GM19395 (cell line): ENCODE results near the gene HNF1A.

Experiments used
- ATAC-seq: cut with Tn5 transposase; IDR thresholded peaks from one replicate; pipeline ENCODE4 v1.9.1; 2021; ENCODE audit warnings: mild to moderate bottlenecking, moderate library complexity; ENCODE audit not compliant: unreplicated experiment

HNF1A gene

GRCh38 chr12:120984351-120984898, 6.1 kb downstream of the HNF1A start:
- no peak for ATAC-seq

DNA sequence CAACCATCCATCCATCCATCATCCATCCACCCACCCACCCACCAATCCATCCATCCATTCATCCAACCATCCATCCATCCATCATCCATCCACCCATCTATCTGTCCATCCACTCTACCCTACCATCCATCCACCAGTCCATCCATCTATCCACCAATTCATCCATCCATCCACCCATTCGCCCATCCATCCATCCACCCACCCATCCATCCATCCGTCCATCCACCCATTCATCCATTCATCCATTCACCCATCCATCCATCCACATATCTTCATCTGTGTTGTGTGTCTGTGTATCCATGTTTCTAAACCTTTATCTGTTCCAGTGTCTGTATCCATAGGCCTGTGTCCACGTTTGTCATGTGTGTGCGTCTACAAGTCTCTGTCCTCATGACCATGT, 9.9 kb downstream of the HNF1A start:
- no peak for ATAC-seq

GRCh38 chr12:120988658-120989057, 10.3 kb downstream of the HNF1A start:
- ATAC-seq = no peak

GRCh38 chr12:120989687-120990086, 11.3 kb downstream of the HNF1A start:
- ATAC-seq = no peak

GRCh38 chr12:120990487-120991055, 12.2 kb downstream of the HNF1A start:
- ATAC-seq = no peak

- no peak for ATAC-seq
Observed at GRCh38 chr12:120991965-120992364, 13.6 kb downstream of the HNF1A start.

GRCh38 chr12:120992989-120993388, 14.6 kb downstream of the HNF1A start:
- ATAC-seq = no peak

DNA sequence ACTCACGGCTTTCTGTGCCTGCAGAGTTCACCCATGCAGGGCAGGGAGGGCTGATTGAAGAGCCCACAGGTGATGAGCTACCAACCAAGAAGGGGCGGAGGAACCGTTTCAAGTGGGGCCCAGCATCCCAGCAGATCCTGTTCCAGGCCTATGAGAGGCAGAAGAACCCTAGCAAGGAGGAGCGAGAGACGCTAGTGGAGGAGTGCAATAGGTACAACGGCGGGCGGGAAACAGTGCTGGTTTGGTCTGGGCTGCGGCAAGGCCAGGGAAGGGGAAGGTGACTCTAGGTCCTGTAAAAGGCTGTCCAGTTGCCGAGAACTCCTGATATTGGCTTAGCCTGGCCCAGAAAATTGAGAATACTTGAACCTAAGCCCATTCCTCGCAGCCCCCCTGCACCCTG, 15.2 kb downstream of the HNF1A start:
- ATAC-seq = no peak

- ATAC-seq = no peak
Observed at GRCh38 chr12:120994059-120994458, 15.7 kb downstream of the HNF1A start.

GRCh38 chr12:120994589-120995337, 16.4 kb downstream of the HNF1A start:
- ATAC-seq = no peak

DNA sequence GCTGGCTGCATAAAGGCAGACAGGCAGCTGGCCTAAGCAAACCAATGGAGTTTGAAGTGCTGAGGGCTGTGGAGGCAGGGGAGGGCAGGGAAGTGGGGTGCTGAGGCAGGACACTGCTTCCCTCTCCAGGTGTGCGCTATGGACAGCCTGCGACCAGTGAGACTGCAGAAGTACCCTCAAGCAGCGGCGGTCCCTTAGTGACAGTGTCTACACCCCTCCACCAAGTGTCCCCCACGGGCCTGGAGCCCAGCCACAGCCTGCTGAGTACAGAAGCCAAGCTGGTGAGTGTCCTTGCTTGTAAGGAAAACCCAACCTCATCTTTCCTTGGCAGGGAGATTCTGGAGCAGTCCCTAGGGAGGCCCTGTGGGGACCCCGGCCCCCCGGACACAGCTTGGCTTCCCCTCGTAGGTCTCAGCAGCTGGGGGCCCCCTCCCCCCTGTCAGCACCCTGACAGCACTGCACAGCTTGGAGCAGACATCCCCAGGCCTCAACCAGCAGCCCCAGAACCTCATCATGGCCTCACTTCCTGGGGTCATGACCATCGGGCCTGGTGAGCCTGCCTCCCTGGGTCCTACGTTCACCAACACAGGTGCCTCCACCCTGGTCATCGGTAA, 17.9 kb downstream of the HNF1A start:
- no peak for ATAC-seq

- ATAC-seq = no peak
Observed at GRCh38 chr12:120997448-120997847, 19.1 kb downstream of the HNF1A start.

DNA sequence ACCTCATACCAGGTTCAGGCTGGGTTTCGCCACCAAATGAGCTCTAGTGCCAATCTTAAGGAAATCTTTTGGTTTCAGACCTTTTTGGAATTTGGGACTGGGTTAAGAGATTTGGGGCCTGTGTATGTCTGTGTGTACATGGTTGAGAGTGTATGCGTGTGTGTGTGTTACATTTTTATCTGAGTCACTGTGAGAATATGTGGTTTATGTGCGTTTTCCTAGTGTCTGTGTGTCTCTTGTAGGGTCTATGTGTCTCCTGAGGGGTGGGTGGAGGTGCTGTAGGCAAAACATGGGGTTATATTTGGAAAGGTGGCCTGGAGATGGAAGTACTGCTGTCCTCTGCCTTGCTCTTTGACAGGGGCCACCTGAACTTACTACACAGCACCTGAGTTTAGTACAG, 20.1 kb downstream of the HNF1A start:
- ATAC-seq = no peak

DNA sequence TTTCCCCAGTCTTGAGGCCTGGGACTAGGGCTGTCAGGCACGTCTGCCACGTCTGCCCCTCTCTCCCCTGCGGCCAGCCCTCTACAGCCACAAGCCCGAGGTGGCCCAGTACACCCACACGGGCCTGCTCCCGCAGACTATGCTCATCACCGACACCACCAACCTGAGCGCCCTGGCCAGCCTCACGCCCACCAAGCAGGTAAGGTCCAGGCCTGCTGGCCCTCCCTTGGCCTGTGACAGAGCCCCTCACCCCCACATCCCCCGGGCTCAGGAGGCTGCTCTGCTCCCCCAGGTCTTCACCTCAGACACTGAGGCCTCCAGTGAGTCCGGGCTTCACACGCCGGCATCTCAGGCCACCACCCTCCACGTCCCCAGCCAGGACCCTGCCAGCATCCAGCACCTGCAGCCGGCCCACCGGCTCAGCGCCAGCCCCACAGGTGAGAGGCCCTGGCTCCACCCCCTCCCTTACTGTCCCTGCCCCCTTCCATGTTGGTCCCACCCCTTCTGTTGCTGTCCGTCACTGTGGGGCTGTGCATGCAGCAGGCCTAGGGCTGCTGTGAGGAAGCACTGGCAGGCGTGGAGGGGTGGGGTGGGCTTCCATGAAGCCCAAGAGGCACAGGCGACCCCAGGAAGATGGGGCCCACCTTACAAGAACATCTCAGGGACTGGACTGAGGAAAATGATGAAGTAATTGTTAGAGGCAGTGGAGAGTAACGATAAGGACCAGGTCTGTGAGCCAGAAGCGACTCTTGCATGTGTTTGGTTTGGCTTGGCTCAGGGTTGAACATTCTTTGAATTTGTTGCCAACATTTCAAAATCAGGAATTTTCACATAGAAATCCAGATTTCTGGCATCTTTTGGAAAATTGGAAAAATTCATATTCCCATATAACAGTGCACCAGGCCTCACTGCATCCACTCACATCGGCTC, 21.1 kb downstream of the HNF1A start:
- ATAC-seq = no peak

- no peak for ATAC-seq
Observed at GRCh38 chr12:121000530-121000929, 22.2 kb downstream of the HNF1A start.

- no peak for ATAC-seq
Observed at GRCh38 chr12:121001060-121001459, 22.7 kb downstream of the HNF1A start.

DNA sequence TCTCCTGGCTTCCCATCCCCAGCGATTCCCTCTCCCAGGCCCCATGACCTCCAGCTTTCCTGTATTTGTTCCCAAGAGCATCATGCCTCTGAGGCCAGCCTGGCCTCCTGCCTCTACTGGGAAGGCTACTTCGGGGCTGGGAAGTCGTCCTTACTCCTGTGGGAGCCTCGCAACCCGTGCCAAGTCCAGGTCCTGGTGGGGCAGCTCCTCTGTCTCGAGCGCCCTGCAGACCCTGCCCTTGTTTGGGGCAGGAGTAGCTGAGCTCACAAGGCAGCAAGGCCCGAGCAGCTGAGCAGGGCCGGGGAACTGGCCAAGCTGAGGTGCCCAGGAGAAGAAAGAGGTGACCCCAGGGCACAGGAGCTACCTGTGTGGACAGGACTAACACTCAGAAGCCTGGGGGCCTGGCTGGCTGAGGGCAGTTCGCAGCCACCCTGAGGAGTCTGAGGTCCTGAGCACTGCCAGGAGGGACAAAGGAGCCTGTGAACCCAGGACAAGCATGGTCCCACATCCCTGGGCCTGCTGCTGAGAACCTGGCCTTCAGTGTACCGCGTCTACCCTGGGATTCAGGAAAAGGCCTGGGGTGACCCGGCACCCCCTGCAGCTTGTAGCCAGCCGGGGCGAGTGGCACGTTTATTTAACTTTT, 23.6 kb downstream of the HNF1A start:
- ATAC-seq = no peak

GRCh38 chr12:121003650-121004049, 25.3 kb downstream of the HNF1A start:
- ATAC-seq = no peak

GRCh38 chr12:121004253-121004815, 26.0 kb downstream of the HNF1A start:
- ATAC-seq = no peak

DNA sequence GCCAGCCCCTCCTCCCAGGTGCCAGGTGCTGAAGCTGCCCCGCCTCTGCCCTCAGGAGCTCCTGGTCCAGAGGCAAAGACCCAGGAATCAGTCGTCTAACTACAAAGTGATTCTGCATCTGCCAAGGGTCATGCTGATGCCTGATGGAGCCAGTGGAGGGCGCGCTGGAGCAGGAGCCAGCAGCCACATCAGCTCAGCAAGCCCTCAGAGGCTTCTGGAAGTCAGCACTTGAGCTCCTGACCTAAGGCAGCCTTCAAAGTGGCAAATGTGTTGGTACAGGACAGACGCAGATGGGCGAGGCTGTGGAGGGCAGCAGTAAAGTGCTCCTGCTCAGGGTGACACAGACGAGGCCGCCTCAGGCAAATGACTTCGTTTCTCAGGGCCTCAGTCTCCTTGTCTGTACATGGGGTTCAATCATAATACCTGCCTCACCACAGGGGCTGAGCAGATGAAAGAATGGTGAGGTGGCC, 27.0 kb downstream of the HNF1A start:
- no peak for ATAC-seq
